Gastrocnemius medialis (tissue), 4 donors: ENCODE data around the gene LAMA2.

Experiments
- CTCF ChIP-seq, 5 experiments: fragments of 450-650 bp in 3 of 5; fragments of 200-600 bp in 2 of 5; sonication (generic) in 2 of 5; IDR thresholded peaks in 4 of 5; conservative IDR thresholded peaks in 1 of 5; 1 replicate in 4 of 5; 2 replicates in 1 of 5; pipeline ENCODE4 v1.5.1; 2016 to 2019; ENCODE audit warnings: antibody characterized with exemption in 5 of 5, mild to moderate bottlenecking in 3 of 5, moderate library complexity in 3 of 5
- POLR2A ChIP-seq, 2 donors: fragments of 450-650 bp; IDR thresholded peaks; one replicate each; pipeline ENCODE4 v1.6.1; 2017; ENCODE audit warnings: antibody characterized with exemption in 2 of 2, mild to moderate bottlenecking in 2 of 2, moderate library complexity in 2 of 2

- no peak for TF ChIP-seq CTCF (IDR thresholded peaks at IDR 0.05 in 4 of 5, conservative IDR thresholded peaks at IDR 0.05 in 1 of 5)
- no peak for TF ChIP-seq POLR2A (IDR thresholded peaks at IDR 0.05)
Observed at GRCh38 chr6:129279343-129280292, 396.7 kb downstream of the LAMA2 start.
